Spinal cord (tissue), 10 donors: ENCODE measurements around the gene AK9. TPM values are rescaled to one million over a fixed set of nuclear protein-coding genes. Genes with fewer than 3 reads are reported as not detected.
"Not testable (repeated sequence)": the region's sequence is repeated elsewhere in the genome, so short reads cannot be mapped to it uniquely, and the experiment has no call there.

Source experiments
- DNase-seq, 6 donors: peaks; one replicate each; pipeline versions ENCODE4 v3.0.0 to v3.0.0-alpha.2; 2013 to 2015; ENCODE audit warnings: low spot score in 6 of 6, low read depth in 4 of 6
- H3K27ac ChIP-seq: one replicate; pipeline ENCODE4 v1.5.1; 2013; ENCODE audit warnings: low read depth, low read length, control low read depth
- H3K27me3 ChIP-seq: one replicate; pipeline ENCODE4 v1.6.1; 2013; ENCODE audit warnings: low read length; ENCODE audit not compliant: control insufficient read depth, insufficient read depth
- H3K36me3 ChIP-seq: one replicate; pipeline ENCODE4 v1.6.1; 2013; ENCODE audit warnings: low read length; ENCODE audit not compliant: control insufficient read depth, insufficient read depth
- H3K4me1 ChIP-seq: one replicate; pipeline ENCODE4 v1.6.1; 2013; ENCODE audit warnings: low read length; ENCODE audit not compliant: control insufficient read depth, insufficient read depth
- H3K4me3 ChIP-seq: one replicate; pipeline ENCODE4 v1.5.1; 2013; ENCODE audit warnings: low read depth, low read length, control low read depth
- H3K9me3 ChIP-seq: one replicate; pipeline ENCODE4 v1.6.1; 2013; ENCODE audit warnings: low read length; ENCODE audit not compliant: control insufficient read depth, insufficient read depth
- WGBS: methylation state at CpG from one replicate; pipeline ENCODE4 v1.1.5; 2013; ENCODE audit warnings: missing lambda C conversion rate; ENCODE audit not compliant: insufficient coverage; 5-methylcytosine and 5-hydroxymethylcytosine counted together
- long read RNA-seq, 4 donors: transcript quantifications; one replicate each; lab custom pipeline, GENCODE V29; 2026
- polyA plus RNA-seq, 2 donors: library from polyadenylated mRNA; unstranded; fragments of 120-200 nt; gene quantifications; one replicate each; pipeline ENCODE4 v1.2.1, GENCODE V29; 2013; ENCODE audit not compliant: insufficient read length in 2 of 2
- total RNA-seq, 2 donors: library from RNA; depleted of rRNA in 1 of 2; stranded (reverse); fragments of 120-200 nt in 1 of 2; fragments of >200 nt in 1 of 2; gene quantifications; one replicate each; pipeline versions ENCODE4 v1.2.3 to v1.2.4, GENCODE V29; 2013 to 2014
- donor health status: healthy.

The AK9 gene
- 10 to 100 TPM; 23.1 to 33.3 TPM for total RNA-seq
- 10 to 100 TPM; 15.0 to 18.6 TPM for polyA plus RNA-seq
- long read RNA-seq, donor 1: 0 reads
- long read RNA-seq, donor 2, partial matches to known transcripts: 0 of 1 reads
- long read RNA-seq, donor 2, other reads (novel, unspliced or antisense): 0 of 1 reads
- long read RNA-seq, donor 3, partial matches to known transcripts: 0 of 1 reads
- long read RNA-seq, donor 3, other reads (novel, unspliced or antisense): 0 of 1 reads
- long read RNA-seq, donor 4, partial matches to known transcripts: 0 of 1 reads
- long read RNA-seq, donor 4, other reads (novel, unspliced or antisense): 0 of 1 reads

DNA sequence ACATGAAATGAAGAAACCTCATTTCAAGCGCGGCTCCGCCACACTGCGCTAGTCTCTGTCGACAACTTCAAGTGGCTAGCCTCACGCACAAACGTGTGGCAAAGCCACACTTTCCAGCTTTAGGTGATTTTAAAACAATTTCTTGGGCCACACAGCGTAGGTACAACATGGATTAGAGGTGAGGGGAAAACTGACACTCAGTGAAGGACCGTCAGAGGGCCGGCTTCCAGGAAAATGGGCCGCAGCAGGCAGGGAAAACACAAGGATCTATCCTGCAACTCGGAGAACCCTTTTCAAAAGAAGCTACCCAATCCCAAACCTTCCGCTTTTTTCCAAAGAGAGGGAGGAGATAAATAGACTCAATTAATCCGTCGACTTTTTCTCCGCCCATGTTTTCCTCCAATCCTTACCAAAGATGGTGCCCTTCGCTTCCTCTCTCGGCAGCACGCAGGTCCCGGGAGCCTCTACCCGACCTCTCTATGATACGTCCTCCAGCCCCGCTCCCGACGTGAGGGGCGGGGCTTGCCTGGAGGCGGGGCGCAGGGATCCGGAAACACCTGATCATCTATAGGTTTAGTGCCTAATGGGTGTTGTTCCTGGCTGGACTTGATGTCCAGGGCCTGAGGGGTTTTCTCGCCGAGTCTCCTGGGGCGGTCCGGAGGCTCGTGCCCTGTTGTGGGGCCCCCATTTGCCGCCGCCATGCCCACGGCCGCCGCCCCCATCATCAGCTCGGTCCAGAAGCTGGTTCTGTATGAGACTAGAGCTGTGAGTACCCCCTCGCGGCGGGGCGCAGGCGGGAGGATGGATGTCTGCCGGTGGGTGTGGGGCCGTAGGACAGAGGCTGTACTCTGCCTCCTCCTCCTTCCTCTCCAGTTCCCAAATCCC, at the start of gene AK9, which contains the start of gene FIG4:
TSS of gene AK9 (minus strand) at position 466 of the 885 bp plus-strand sequence. CDS start 15,457 bp downstream, outside the sequence.
TSS of gene FIG4 (plus strand) at position 560 of the 885 bp plus-strand sequence. CDS start at position 700, 140 bp downstream.
- Histone ChIP-seq H3K36me3 (no peaks in the 10 kb centered on the region), H3K27ac (peak within 1 kb of the TSS; percentile 94), H3K4me1 (no peaks in the 10 kb centered on the region), H3K9me3 (no peaks in the 10 kb centered on the region), H3K27me3 (no peaks in the 10 kb centered on the region), H3K4me3 (peak within 1 kb of the TSS; percentile 96)
- WGBS: 0% methylated on average over 37 of the region's 47 CpGs
- DNase-seq: peak; percentile 84 to 99 (median 92)

DNA sequence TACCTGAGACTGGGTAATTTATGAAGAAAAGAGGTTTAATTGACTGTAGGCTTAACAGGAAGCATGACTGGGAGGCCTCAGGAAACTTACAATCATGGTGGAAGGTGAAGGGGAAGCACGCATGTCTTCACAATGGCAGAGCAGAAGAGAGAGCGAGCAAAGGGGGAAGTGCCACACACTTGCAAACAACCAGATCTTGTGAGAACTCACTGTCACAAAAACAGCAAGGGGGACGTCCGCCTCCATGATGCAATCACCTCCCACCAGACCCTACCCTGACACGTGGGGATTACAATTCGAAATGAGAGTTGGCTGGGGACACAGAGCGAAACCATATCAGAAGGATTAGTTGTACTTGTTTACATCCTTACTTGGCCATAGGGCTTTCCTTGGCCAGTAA, 49.8 kb upstream of the AK9 start:
- WGBS: 96% methylated on average over 4 of the region's 7 CpGs
- DNase-seq: no peak
- no peak overlapping the region for H3K4me3 ChIP-seq
- H3K9me3 ChIP-seq: no peaks in the 10 kb centered on the region
- no peaks in the 10 kb centered on the region for H3K4me1 ChIP-seq
- H3K36me3 ChIP-seq: peaks cover 4% of the 10 kb centered on the region
- no peaks in the 10 kb centered on the region for H3K27me3 ChIP-seq
- H3K27ac ChIP-seq: no peak overlapping the region

DNA sequence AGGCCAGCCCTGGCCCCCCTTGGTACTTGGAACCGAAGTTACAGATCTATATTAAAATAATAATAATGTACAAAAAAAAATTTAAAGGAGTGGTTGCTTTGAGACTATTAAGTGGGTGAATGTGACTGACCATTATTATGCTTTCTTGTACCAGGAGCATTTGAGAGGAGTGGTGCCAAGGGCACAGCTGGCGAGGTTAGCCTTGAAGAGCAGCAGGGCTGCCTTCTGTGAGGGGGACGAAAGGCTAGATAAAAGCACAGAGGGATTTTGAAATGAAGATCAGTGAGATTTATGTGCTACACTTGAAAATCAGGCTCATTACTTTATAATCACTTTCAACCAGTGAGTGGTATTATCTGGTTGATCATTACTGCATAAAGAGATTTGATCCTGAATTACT, 48.7 kb upstream of the AK9 start:
- H3K9me3 ChIP-seq: no peaks in the 10 kb centered on the region
- no peak overlapping the region for H3K4me3 ChIP-seq
- peaks cover 7% of the 10 kb centered on the region for H3K36me3 ChIP-seq
- H3K27me3 ChIP-seq: no peaks in the 10 kb centered on the region
- no peaks in the 10 kb centered on the region for H3K4me1 ChIP-seq
- WGBS: 80% methylated on average over 1 of the region's 3 CpGs
- peak in 1 of 6 donors; percentile 7 for DNase-seq
- H3K27ac ChIP-seq: no peak overlapping the region

DNA sequence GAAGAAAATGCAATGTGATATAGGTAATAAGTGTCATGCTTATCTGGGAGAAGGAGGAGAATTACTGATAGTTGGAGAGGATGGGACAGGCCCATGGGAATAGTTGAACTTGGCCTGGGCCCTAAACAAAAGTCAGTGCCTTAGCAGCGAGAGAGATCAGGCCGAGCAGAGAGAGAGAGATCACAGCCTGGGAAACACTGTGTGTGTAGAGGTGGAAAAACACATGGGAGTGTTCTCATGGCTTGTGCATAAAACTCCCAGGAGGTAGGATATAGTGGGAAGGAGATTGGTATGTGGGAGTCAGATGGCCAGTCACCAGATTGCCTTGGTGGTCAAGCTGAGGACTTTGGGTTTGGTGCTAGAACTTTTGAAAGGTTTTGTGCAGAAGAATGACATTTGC, 47.7 kb upstream of the AK9 start:
- 81% methylated on average over 2 of the region's 2 CpGs for whole genome bisulfite sequencing
- no peaks in the 10 kb centered on the region for H3K27me3 ChIP-seq
- DNase-seq: no peak
- H3K9me3 ChIP-seq: no peaks in the 10 kb centered on the region
- no peak overlapping the region for H3K4me3 ChIP-seq
- H3K36me3 ChIP-seq: peaks cover 7% of the 10 kb centered on the region
- no peaks in the 10 kb centered on the region for H3K4me1 ChIP-seq
- no peak overlapping the region for H3K27ac ChIP-seq

DNA sequence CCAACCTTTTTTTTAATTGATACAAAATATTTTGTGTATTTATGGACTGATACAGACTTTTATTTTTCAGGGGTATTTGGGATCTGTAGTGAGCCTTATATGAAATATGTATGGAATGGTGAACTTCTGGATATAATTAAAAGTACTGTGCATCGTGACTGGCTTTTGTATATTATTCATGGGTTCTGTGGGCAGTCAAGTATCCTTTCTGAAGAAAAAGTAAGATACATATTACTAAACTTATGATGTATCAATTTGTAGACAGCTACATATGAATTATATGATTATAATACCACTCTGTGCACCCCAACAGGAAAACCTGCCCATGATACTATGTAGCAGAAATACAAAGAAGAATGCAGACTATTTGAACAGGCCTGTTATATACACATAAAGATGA, 47.3 kb upstream of the AK9 start:
- no peaks in the 10 kb centered on the region for H3K9me3 ChIP-seq
- no peaks in the 10 kb centered on the region for H3K4me1 ChIP-seq
- peaks cover 7% of the 10 kb centered on the region for H3K36me3 ChIP-seq
- H3K27ac ChIP-seq: no peak overlapping the region
- no peak overlapping the region for H3K4me3 ChIP-seq
- H3K27me3 ChIP-seq: no peaks in the 10 kb centered on the region
- WGBS: no CpG with 5 or more reads among the region's 1 CpG
- DNase-seq: no peak

DNA sequence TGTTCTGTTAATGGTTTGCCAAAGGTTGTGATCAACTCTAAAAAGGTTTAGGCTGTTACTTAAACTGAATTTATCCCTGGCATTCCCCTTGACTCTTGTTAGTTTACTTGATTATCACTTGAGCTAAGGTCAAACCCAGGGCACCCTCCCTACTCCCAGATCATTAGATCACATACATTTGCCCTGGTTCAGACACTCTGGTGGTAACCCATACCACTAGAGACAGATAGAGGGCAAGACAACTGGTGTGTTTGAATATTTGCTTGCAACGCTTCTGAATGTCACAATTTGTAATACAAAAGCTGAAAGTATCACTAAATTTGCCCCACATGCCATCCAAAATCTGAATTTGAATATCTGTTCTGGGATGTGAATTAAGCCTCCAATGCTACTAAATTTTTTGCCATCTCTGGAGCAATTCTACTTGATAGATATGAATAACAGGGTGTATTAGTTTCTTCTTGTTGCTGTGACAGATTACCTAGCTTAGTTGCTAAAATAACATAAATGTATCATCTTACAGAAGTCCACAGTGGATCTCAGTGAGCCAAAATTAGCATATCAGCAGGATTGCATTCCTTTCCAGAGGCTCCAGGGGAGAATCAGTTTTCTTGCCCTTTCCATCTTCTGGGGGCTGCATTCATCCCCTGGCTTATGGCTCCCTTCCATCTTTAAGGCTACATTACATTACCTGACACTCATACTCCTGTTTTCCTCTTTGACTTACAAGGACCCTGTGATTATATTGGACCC, 45.4 kb upstream of the AK9 start:
- Histone ChIP-seq H3K27ac (no peak overlapping the region), H3K9me3 (no peaks in the 10 kb centered on the region), H3K4me3 (no peak overlapping the region), H3K36me3 (peaks cover 7% of the 10 kb centered on the region), H3K27me3 (no peaks in the 10 kb centered on the region), H3K4me1 (no peaks in the 10 kb centered on the region)
- WGBS: no CpG with 5 or more reads among the region's 1 CpG
- DNase-seq: no peak

DNA sequence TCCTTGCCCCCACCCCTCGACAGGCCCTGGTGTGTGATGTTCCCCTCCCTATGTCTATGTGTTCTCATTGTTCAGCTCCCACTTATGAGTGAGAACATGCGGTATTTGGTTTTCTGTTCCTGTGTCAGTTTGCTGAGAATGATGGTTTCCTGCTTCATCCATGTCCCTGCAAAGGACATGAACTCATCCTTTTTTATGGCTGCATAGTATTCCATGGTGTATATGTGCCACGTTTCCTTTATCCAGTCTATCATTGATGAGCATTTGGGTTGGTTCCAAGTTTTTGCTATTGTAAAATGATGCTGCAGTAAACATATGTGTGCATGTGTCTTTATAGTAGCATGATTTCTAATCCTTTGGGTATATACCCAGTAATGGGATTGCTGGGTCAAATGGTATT, 34.2 kb upstream of the AK9 start:
- not testable (repeated sequence) for H3K9me3 ChIP-seq, DNase-seq, H3K4me3 ChIP-seq, H3K27me3 ChIP-seq, H3K27ac ChIP-seq, H3K4me1 ChIP-seq, H3K36me3 ChIP-seq
- 100% methylated on average over 1 of the region's 3 CpGs for WGBS

DNA sequence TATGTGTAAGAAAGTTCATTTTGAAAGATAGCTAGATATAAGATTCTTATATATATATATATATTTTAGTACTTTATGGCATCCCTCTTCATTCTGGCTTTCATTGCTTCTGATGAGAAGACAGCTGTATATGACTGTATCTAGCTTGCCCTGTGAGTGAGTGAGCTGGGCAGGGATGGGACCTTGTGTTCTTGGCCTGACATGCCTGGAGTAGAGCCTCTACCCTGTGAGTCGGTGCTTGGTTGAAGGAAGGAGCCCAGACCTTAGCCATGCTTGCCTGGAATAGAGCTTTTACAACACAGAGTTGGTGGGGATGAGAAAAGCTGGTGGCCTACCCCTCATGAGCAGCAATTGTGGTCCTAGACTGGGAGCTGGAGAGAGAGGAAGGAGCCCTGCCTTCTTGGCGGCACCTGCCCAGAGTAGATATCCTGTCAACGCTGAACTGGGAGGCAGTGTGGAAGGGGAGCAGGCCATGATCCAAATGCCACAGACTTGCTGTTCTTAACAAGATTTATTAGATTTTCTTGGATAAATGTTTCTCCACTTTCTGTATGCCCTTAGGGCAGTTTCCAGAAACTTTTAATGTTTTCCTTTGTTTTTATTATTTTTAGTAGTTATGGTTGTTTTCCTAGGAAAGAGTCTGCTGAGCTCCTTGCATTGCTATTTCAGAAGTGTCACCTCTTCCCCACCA, 31.7 kb upstream of the AK9 start:
- Histone ChIP-seq H3K4me3 (no peak overlapping the region), H3K9me3 (no peaks in the 10 kb centered on the region), H3K36me3 (peaks cover 5% of the 10 kb centered on the region), H3K27ac (no peak overlapping the region), H3K4me1 (peaks cover 3% of the 10 kb centered on the region), H3K27me3 (no peaks in the 10 kb centered on the region)
- no peak for DNase-seq
- WGBS: 92% methylated on average over 1 of the region's 3 CpGs

DNA sequence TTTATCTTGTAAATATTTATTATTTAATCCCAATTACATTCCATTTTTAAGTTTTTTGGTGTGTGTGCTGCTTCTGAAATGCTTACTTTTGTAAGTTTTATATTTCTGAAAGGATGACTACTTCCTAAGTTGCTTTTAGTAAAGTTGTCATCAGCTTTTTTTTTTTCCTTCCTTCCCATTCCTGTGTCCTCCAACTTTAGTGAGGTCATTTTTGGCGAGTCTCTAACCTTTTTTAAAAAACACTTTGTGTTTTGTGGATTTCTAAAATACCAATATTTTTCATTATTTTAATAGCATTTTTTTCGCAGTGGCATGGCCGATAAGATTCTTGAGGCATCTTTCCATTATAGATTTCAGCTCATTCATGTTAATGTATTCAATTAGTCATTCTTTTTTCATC, 31.0 kb upstream of the AK9 start:
- Histone ChIP-seq H3K27me3 (no peaks in the 10 kb centered on the region), H3K4me3 (no peak overlapping the region), H3K9me3 (no peaks in the 10 kb centered on the region), H3K4me1 (peaks cover 3% of the 10 kb centered on the region), H3K36me3 (peaks cover 5% of the 10 kb centered on the region), H3K27ac (no peak overlapping the region)
- no peak for DNase-seq
- no CpG with 5 or more reads among the region's 3 CpGs for WGBS
